C4-2B (cell line): ENCODE measurements around the gene B9D1.

ENCODE experiments used
- H3K27ac ChIP-seq: fragments of 450-650 bp; 2 replicates; pipeline ENCODE4 v1.5.1; 2017
- ZFX ChIP-seq: fragments of 450-650 bp; IDR thresholded peaks from 2 replicates; pipeline ENCODE4 v1.6.1; 2017
- TF ChIP-seq, protein P1 (sequence below): fragments of 450-650 bp; conservative IDR thresholded peaks from 2 replicates; pipeline ENCODE4 v1.5.1; 2017; ENCODE audit warnings: mild to moderate bottlenecking

The B9D1 gene

DNA sequence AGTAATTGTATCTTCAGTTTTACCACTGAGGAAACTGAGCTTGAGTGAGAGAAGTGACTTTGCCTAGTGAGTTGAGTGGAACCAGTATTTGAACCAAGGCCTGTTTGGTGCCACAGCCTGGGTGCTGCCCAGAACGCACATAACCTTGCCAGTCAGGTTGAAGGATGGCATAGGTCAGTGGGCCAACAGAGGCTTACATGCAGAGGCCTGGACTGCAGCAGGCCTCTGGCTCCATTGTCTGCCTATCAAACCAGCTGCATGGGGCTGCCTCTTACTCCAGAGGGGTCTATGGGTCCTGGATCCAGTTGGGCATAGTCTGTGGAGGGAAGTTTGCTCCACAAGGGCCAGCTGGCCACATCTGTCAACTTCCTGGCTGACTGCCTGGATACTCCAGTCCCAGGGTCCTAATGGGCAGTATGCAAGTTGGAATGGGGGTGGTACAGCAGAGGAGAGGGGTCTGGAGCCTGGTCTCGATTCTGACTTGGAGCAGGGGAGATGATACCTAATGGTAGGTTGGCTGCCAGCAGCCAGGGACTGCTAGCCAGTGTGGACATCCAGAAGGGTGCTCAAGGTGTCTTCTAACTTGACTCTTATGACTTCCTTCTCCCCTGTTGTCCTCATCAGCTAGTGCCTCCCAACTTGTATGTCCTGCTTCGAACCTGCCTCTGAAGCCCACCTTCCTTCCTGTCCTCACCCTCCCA is 37.4 kb upstream of the B9D1 start:
- TF ChIP-seq ZFX, result no peak
- TF ChIP-seq, protein P1, sequence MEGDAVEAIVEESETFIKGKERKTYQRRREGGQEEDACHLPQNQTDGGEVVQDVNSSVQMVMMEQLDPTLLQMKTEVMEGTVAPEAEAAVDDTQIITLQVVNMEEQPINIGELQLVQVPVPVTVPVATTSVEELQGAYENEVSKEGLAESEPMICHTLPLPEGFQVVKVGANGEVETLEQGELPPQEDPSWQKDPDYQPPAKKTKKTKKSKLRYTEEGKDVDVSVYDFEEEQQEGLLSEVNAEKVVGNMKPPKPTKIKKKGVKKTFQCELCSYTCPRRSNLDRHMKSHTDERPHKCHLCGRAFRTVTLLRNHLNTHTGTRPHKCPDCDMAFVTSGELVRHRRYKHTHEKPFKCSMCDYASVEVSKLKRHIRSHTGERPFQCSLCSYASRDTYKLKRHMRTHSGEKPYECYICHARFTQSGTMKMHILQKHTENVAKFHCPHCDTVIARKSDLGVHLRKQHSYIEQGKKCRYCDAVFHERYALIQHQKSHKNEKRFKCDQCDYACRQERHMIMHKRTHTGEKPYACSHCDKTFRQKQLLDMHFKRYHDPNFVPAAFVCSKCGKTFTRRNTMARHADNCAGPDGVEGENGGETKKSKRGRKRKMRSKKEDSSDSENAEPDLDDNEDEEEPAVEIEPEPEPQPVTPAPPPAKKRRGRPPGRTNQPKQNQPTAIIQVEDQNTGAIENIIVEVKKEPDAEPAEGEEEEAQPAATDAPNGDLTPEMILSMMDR, result no peak
- no peak overlapping the region for H3K27ac ChIP-seq

DNA sequence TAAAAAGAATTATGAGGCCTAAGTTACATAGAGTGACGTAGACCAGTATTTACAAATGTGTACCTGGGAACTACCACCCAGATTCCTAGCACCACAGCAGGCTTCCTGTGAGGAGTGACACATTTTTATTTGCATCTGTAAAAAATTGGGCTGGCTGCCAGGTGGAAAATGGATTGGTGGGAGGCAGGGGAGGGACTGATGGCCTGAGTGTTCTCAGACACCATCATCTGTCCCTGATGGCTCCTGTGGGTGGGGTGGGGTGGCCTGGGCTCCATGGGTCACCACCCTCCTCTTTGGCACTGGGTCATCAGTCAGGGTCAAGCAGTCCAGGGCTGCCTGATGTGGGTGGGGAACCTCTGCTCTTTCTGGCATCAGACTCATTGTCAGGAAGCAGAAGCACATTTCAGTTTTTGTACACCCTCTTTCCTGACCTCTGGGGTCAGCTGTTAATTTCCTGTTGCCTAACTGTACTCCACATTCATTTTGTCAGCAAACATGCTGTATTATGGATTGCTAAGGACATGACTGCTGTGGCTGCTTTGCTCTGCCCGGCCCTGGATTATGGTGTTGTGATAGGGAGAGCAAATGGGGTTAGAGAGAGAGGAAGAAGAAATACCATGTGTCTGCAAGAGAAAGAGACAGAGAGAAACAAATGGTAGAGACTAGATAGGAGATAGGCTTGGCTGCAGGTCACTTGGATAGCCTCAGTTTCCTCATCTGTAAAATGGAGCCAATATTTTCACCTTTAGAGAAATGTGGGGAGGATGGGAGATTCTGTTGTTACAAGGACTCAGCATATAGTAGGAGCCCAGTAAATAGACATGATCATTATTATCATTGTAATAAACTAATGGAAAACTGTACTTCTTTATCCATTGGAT is 36.0 kb upstream of the B9D1 start:
- TF ChIP-seq, protein P1, result no peak
- H3K27ac ChIP-seq, result no peak overlapping the region

DNA sequence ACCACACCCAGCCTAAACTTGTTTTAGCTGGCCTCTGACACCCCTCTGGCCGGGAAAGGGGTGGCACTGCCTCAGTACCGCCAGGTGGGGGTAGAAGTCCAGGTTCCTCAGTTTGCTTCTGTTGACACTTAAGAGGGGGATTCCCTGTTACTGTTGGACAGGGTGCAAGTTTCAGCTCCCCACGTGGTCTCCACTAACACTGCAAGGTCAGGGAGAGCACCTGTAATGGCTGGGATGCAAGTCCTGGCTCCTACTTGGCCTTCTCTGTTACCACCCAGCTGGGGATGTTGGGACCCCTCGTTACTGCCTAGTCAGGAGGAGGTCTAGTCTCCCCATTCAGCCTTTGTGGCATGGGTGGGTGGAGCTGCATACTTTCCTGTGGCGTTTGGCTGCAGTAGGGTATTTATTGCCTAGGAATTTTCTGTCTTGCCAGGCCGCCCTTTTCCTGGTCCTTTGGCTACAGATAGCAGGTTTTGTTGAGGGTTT is 35.1 kb upstream of the B9D1 start:
- TF ChIP-seq ZFX, result no peak
- TF ChIP-seq, protein P1, result no peak
- no peak overlapping the region for H3K27ac ChIP-seq

DNA sequence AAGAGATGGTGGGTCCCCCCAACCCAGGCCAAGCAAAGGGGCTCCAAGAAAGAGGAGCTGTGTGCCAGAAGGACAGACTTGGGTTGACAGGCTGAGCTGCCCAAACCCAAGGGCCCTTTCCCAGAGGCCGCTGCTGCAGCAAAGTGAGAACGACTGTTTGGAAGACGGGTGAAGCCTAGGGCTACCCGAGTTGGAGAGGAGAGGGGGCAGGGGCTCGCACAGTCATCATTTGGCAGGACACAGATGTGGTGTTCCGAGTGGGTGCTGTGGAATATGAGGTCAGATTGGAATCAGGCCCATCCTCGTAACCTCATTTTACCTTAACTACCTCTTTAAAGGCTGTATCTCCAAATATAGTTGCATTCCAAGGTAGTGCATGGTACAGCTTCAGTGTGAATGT is 29.8 kb upstream of the B9D1 start:
- no peak overlapping the region for H3K27ac ChIP-seq
- TF ChIP-seq, protein P1, result no peak

DNA sequence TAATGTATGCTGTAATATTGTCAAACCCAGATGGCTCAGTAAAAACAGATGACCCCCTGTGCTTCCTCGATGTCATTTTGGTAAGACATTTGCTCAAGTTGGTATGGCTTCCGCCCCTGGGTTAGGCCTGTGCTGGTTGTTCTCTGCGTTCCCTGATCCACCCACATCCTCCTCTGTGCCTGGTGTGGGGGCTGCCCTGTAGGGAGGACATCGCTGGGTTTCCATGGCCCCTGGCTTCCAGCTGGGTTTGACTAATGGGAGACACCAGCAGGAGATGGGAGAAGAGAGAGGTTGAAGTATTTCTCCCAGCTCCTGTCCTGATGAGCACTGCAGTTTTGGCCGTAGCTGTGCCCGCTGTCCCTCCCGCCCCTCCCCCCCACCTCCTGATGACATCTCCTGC is 28.9 kb upstream of the B9D1 start:
- TF ChIP-seq ZFX, result no peak
- TF ChIP-seq, protein P1, result no peak
- no peak overlapping the region for H3K27ac ChIP-seq

DNA sequence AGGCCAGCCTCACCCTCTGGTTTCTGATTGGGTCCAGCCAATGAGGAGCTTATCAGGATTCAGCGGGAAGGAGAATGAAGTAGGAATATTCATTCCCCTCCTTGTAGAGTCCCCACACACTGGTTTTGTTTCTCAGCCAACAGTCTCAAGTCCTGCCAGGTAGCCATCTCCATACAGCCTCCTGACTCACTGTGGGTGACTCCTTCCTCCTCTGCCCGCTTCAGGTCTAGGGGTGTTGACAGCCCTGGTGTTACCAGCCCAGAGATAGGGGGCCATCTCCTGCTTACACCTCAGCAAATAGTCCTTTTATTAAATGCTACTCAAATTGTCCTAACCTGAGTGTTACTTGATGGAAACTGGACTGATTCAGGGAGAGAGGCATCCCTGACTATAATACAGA is 28.4 kb upstream of the B9D1 start:
- TF ChIP-seq ZFX, result no peak
- TF ChIP-seq, protein P1, result no peak
- no peak overlapping the region for H3K27ac ChIP-seq
